Cardiac septum (tissue), 1 donor: ENCODE data around the gene SF3B6. TPM values are rescaled to one million over a fixed set of nuclear protein-coding genes. Genes with fewer than 3 reads are reported as not detected.
A peak's percentile ranks its signal among the peaks of the same experiment; 100 is the strongest.
"Not testable (repeated sequence)": the region's sequence is repeated elsewhere in the genome, so short reads cannot be mapped to it uniquely, and the experiment has no call there.

Source experiments
- DNase-seq: peaks from one replicate; pipeline ENCODE4 v3.0.0-alpha.2; 2020; ENCODE audit warnings: low spot score
- intact Hi-C: fragments of 100-400 bp; cut with DNase I; formaldehyde crosslinking; loops from one replicate; pipeline ENCODE4 v1.14.0; 2022
- total RNA-seq: library from RNA; stranded (reverse); fragmentation: NEBNext Ultra II Directional; extraction: Animal tissue kit (Norgen Biotek cat#: 25700); gene quantifications from one replicate; pipeline ENCODE4 v1.2.1, GENCODE V29; 2021
- donor health status: DM: no; HTN: no; CAD: no.

Gene SF3B6
- total RNA-seq, 1 donor from 2014 or later = 53.1 TPM

DNA sequence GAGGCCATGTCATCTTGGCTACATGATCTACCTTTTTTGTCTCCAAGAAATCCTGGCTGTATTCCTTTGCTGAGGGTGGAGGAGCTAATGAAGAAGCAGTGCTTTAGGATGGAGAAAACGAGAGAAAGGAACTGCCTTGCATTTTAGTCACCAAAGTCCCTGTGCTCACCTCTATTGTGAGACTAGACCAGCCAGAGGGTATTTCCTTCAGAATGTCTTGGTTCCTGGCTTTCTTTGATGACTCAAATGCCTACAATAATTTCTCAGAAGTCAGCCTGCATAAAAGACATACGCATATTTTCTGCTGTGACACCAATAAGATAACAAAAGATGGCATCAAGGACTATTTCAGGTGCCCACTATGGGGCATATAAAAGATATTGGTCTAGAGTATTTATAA lies 10.8 kb downstream of the SF3B6 start:
- intact Hi-C loops = no loop called here

DNA sequence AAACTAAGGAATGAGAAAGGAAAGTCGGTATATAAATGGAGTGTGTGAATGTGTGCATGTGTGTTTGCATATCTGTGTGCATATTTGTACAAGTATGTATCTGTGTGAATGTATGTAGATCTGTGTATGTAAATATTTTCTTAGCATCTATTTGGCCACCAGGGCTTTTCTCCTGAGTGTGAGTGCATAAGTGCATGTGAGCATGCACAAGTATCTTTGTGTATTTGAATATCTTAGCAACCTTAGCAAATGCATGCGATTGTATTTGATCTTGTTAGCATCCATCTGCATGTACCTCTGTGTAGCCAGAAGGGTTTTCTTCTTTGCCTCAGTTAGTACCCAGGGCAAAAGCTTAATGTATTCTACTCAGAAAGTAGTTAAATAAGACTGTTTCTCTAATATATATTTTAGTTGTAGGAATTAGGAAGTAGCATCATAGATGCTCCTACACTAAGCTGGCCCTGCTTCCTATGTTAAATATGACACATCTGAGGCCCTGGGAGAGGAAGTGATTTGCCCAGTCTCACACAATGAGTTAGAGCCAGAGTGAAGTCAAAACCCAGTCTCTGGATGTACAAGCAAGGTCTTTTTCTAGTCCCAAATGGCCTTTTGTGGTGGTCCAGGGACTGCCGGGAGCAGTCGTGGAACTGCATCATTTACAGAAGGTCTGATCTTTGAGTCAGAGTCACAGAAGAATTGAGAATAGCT lies 17.4 kb downstream of the SF3B6 start:
- intact Hi-C loops = no loop called here
- DNase-seq = no peak

More for the DNA sequence above, 10.8 kb downstream of the SF3B6 start:
- no peak for DNase-seq

DNA sequence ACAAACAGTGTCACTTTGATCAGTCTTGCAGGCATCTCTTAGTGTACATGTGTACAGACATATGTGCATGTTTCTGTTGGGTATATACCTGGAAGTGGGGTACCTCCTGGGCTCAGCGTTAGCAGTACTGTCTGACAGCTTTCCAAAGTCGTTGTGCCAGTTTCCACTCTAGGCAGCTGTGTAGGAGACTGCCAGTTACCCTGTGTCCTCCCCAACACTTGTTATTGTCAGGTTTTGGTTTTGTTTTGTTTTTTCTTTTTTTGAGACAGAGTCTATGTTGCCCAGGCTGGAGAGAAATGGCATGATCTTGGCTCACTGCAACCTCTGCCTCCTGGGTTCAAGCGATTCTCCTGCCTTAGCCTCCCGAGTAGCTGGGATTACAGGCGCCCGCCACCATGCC lies 20.4 kb downstream of the SF3B6 start:
- no peak for DNase-seq
- intact Hi-C loops = no loop called here

DNA sequence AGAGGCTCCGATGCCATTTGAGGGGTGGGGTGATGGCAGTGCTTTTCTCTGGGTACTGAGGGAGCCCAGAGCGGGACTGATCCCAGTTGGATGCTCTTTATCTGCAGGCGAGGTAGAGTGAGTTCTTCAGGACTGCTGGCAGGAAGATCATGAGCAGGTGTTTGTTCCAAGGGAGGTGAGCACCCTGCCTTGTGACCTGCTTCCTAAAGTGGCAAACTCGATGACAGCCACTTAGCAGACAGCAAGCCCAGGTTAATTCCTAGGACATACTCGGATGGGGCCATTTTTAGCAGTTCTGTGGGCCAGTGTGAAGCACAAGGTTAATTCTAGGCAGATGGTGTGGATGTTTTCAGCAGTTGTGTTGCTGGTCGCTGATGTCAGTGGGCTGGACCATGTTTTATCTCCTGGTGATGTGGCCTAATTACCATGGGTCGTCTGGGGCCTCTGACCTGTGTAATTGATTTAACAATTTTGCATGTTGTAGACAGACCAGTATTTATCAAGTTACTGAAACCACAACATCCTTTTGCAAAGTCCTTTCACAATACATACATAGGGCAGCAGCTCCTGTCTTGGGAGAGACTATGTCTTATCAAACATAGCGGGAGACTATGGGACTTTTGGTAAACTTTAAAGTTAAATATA lies 21.6 kb downstream of the SF3B6 start:
- no peak for DNase-seq
- intact Hi-C loops = no loop called here

DNA sequence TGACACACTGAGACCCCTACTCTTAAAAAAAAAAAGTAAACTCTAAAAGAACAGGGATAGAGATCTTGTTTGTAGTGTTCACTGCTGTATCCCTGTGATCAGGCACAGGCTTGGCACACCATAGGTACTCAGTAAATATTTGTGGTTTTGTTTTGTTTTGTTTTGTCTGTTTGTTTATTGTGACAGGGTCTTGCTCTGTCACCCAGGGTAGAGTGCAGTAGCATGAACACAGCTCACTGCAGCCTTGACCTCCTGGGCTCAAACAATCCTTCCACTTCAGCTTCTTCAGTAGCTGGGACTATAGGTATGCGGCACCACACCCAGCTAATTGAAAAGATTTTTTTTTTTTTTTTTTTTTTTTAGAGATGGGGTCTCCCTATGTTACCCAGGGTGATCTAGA lies 23.2 kb downstream of the SF3B6 start:
- no peak for DNase-seq
- intact Hi-C loops = no loop called here

DNA sequence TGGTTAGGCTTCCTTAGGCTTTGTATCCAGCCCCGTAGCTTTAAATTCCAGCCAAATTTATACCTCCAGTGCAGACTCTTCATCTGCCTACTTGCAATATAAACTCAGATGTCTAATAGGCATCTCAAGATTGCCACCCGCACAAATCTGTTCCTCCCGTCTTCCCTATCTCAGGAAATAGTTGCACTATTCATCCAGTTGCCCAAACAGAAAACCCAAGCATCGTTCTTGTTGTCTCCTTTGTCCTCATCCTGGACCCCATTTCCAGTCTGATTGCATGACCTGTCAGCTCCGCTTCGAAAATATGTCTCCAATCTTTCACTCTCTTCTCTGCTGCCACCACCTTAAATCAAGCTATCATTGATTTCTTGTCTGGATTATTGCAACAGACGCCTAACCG lies 24.3 kb downstream of the SF3B6 start:
- no peak for DNase-seq
- intact Hi-C loops = no loop called here

DNA sequence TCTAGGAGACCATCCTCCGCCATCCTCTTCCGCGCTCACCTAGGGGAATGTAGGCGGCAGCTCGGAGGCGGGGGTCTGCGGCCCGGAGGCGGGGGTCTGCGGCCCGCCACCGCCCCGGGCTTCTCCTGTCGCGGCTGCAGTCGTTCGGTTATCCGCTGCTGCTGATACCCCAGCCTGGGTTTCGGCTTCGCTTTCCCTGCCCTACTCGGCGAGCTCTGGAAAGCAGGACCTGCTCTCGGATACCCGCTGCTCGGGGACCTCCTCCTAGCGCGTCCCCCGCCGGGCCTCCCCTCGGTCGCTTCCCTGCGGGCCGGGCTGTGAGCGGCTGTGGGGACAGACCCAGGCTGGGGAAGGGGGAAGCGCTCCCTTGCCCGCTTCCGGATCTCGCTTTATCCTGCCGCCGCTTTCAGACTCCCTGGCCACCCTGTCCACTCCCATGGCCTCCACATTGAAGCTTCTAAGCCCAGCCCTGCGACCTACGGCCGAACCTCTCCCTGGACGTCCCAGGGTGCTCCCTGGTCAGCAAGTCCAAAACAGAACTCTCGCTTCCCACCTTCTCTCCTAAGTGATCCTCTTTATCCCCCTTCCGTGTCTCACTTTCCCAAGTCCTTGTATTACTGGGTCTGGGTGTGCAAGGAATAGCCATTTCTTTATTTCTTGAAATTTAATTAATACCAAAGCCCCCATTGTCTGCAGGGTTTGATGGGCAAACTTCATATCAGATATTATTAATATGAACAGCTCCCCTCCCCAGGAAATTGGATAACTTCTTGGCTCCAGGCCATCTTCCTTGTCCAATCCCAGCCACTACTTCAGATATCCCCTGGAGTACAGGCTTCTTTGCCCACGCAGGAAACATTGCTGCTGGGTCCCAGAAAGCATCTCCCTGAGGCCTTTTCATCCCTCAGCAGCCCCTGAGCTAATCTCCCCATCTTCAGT lies 25.8 kb downstream of the SF3B6 start:
- intact Hi-C loops = no loop called here
- peak; percentile 76 for DNase-seq

DNA sequence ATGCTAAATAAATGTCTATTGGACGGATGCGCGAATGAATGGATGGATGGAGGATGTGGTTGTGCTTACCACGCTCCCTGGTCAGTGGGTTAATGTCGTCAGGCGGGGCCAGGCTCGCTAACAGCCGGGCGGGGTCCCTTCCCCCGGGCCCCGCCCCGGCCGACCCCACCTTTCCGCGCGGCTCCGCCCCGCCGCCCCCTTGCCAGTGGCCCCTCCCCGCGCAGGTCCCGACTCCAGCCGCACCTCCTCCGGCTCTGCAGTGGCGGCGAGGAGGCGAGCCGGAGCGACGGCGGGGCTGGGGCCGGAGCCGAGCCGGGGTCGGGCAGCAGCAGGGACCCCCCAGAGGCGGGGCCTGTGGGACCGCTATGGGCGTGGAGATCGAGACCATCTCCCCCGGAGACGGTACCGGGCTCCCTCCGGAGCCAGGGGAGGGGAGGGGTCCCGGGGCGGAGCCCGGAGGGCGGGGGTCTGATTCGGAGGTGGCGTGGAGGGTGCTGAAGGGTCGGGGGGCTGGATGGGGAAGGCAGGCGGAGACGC lies 26.6 kb downstream of the SF3B6 start, which contains the start of gene FKBP1B:
TSS of gene FKBP1B (plus strand) at position 257 of the 537 bp plus-strand sequence. CDS start at position 366, 109 bp downstream.
- intact Hi-C loops = loop anchor here (10.0 kb wide), 1 partner anchor 125 kb away; the partner anchor contains the start of gene ATAD2B
- DNase-seq = no peak

DNA sequence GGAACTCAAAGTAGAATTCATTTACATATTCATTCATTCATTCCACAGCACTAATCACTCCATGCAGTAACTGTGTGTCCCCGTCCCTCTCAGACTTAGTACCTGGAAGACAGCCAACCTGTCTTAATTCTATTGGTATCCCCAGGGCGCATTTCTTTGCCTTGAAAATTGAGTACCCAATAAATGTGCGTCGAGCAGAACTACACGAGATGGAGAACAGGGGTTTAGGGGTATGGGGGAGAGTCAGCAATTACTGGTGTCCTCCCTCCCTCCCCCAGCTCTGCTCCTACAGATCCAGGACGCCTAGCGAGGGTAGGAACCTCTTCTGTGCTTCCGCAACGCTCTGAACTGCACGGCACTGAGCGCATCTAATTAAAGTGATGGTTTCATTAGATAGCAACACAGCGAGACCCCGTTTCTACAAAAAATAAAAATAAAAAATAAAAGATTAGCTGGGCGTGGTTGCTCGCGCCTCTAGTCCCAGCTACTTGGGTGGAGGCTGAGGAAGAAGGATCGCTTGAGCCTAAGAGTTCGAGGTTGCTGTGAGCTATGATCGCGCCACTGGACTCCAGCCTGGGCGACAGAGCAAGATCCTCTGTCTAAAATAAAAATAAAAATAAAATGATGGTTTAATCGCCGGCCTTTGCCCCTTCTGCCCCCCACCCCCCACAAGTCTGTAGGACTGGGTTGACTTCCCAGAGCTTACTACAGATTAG lies 27.2 kb downstream of the SF3B6 start:
- DNase-seq = no peak
- intact Hi-C loops = loop anchor here (10.0 kb wide), 1 partner anchor 124 kb away; the partner anchor contains the start of gene ATAD2B

DNA sequence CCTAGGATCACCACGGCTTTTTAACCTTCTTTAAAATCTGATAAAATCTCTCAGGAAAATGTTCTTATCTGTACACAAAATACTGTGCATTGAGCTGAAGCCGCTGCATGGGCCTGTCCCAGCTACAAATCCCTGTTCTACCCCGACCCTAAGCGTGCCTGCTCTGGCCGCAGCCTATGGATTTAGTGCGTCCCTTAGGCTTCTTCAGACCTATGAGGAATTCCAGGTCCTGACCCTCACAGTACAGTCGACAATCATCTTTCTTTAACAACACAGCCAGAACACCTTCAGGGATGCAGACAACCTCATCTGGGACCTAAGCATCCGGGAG lies 28.5 kb downstream of the SF3B6 start:
- DNase-seq = no peak
- intact Hi-C loops = loop anchor here (10.0 kb wide), 1 partner anchor 123 kb away; the partner anchor contains the start of gene ATAD2B

DNA sequence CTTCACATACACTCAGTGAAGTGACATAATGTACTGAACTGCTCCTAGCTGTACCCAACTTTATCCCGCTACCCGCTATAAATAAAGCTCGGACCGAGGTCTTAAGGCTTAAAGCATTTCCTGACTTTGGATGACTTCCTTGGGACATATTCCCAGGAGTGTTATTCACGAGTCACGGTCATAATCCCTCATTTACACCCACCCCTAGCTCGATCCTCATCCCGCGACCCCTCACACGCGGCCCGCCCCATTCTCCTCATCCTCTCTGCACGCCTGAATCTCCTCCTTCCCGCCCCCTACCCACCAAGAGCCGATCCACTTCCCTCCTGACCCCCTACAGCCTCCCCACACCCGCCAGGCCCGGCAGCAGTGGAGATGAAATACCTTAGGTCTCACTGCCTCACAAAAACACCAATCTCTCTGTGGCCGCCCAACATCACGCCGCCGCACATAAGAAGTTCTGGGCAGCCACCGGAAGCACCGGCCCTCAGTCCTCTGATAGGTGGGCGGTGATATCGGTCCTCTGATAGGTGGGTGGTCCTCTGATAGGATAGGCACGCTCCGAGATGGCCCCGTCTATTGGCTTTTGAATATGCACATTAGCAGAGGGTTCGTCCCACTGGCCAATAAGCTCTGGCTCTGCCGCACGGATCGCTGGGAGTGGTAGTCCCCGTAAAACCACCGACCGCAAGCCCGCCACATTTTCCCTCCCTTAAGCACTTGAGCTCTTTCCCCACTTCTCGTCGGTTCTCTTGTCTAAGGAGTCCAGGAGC lies 29.0 kb downstream of the SF3B6 start, which contains the start of gene WDCP:
TSS of gene WDCP (minus strand) at position 462 of the 773 bp plus-strand sequence. CDS start 7,897 bp downstream, outside the sequence.
- DNase-seq = peak; percentile 95
- intact Hi-C loops = loop anchor here (10.0 kb wide), 1 partner anchor 122 kb away; the partner anchor contains the start of gene ATAD2B

DNA sequence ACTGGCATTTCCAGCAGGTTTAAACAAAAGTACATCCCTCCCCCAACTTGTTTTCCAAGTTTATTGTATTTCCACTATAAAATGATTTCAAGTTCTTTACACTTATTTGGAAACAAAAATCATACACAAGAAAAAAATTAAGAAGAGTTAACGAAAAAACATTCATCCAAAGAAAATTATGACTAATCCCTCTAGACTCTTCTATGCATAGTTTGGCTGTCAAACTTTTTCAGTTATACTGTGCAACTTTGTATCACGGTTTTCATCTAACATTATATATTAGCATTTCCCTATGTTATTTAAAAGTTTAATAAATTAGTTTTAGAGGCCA lies 29.6 kb downstream of the SF3B6 start:
- no peak for DNase-seq
- intact Hi-C loops = loop anchor here (10.0 kb wide), 1 partner anchor 122 kb away; the partner anchor contains the start of gene ATAD2B

DNA sequence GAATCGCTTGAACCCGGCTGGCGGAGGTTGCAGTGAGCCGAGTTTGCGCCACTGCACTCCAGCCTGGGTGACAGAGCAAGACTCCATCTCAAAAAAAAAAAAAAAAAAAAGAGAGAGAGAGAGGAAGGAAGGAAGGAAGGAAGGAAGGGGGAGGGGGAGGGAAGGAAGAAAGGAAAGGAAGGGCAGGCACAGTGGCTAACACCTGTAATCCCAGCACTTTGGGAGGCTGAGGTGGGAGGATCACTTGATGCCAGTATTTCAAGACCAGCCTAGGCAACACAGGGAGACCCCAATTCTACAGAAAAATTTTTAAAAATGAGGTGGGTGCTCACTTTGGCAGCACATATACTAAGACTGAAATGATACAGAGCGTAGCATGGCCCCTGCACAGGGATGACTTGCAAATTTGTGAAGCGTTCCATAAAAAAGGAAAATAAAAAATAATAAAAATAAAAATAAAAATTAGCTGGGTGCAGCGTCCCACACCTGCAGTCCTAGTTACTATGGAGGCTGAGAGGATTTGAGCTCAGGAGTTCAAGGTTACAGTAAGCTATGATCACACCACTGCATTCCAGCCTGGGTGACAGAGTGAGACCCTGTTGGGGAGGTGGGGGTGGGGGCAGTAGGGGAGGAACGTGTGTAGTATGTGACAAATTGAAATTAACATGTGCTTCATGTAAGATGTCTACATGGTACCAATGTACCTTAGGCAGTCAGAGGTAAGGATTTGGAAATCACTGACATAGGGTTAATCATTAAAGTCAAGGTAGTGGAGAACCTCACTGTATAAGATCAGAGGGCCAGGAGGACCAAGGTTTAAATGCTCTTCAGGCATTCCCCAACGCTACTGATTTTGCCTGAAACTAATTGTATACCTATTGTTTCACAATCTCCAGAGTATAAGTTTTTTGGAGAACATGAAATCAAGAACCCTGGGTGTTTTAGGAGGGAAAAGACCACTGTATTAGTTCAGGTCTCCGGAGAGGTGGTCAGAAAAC lies 30.3 kb downstream of the SF3B6 start:
- DNase-seq = no peak
- intact Hi-C loops = loop anchor here (10.0 kb wide), 1 partner anchor 121 kb away; the partner anchor contains the start of gene ATAD2B

DNA sequence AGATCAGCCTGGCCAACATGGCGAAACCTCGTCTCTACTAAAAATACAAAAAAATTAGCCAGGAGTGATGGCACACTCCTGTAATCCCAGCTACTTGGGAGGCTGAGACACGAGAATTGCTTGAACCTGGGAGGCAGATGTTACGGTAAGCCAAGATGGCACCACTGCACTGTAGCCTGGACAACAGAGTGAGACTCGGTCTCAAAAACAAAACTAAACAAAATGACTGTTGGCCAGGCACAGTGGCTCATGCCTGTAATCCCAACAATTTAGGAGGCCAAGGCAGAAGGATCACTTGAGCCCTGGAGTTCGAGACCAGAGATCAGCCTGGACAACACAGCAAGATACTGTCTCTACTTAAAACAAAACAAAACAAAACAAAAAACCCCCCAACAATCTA lies 33.0 kb downstream of the SF3B6 start:
- intact Hi-C loops = loop anchor here (10.0 kb wide), 1 partner anchor 118 kb away; the partner anchor contains the start of gene ATAD2B
- not testable (repeated sequence) for DNase-seq

DNA sequence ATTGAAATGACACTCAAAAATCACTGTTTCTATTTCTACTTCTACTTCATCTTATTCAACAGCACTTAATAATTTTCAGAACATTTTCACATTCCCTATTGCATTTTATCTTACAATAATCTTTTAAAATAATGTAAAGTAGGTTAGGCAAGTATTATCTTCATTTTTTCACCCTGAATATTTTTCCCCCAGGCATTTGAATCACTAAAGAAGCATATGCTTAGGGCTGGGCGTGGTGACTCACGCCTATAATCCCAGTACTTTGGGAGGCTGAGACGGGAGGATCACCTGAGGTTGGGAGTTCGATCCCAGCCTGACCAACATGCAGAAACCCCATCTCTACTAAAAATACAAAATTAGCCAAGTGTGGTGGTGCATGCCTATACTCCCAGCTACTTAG lies 35.6 kb downstream of the SF3B6 start:
- no peak for DNase-seq
- intact Hi-C loops = loop anchor here (10.0 kb wide), 1 partner anchor 116 kb away; the partner anchor contains the start of gene ATAD2B

DNA sequence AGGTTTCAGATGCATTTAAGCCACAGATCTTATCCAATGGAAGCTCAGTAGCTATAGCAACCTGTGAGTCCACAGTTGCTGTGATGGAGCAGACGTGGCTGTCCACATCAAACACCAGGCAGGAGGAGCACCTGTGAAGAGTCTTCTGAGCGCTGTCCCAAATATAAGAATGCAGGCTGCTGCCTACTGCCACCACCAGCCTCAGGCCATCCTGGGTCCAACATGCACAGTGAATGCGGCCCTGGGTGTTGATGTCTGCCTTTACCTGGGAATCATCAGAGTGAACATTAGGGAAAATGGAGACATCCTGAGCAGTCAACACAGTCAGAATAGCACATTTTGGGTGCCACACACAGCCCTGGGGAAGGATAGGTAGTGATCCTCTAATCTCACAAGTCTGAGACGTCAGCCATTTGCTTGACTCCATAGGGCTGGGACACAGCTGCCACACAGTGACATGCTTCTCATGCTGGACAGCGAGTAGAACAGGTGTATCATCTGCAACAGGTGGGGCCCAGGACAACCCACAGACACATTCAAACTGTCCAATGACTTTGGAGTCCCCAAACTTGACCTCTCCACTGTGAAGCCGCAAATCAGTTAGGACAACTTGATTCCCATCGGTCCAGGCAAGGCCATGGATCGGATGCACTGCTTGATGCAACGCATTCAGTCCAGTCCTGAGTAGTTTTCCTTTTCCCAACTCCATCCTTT lies 37.2 kb downstream of the SF3B6 start:
- intact Hi-C loops = no loop called here

More for the DNA sequence above, 37.2 kb downstream of the SF3B6 start:
- DNase-seq = no peak
